Natural killer cell (primary cell): ENCODE results near the gene MACO1. TPM values are rescaled to one million over a fixed set of nuclear protein-coding genes. Genes with fewer than 3 reads are reported as not detected.
"Not testable (repeated sequence)": the region's sequence is repeated elsewhere in the genome, so short reads cannot be mapped to it uniquely, and the experiment has no call there.

Source experiments
- ATAC-seq, 3 donors: fragments of 150-1000 bp in 2 of 3; fragments of 200-7000 bp in 1 of 3; cut with Tn5 transposase; 1 replicate in 1 of 3; 2 replicates in 2 of 3; pipeline ENCODE4 v1.10.0; 2021; ENCODE audit warnings: mild to moderate bottlenecking in 2 of 3, moderate library complexity in 2 of 3
- DNase-seq, 2 donors: peaks; one replicate each; pipeline versions ENCODE4 v3.0.0 to v3.0.0-alpha.2; 2013 to 2021; ENCODE audit warnings: mixed read lengths in 1 of 2
- H3K27ac ChIP-seq: one replicate; pipeline ENCODE4 v1.5.1; 2013; ENCODE audit warnings: mild to moderate bottlenecking, low read length
- H3K27me3 ChIP-seq: one replicate; pipeline ENCODE4 v1.6.1; 2013; ENCODE audit warnings: low read length; ENCODE audit not compliant: control insufficient read depth, insufficient read depth
- H3K36me3 ChIP-seq: one replicate; pipeline ENCODE4 v1.6.1; 2013; ENCODE audit warnings: low read length; ENCODE audit not compliant: control insufficient read depth, insufficient read depth
- H3K4me1 ChIP-seq: one replicate; pipeline ENCODE4 v1.6.1; 2013; ENCODE audit warnings: low read length; ENCODE audit not compliant: control insufficient read depth, insufficient read depth
- H3K4me3 ChIP-seq: one replicate; pipeline ENCODE4 v1.5.1; 2013; ENCODE audit warnings: low read length
- H3K9me3 ChIP-seq: one replicate; pipeline ENCODE4 v1.6.1; 2013; ENCODE audit warnings: low read length; ENCODE audit not compliant: control insufficient read depth, insufficient read depth
- H3K27ac Mint-ChIP-seq, 2 donors: one replicate each; pipeline ENCODE4 v1.8.0; 2022; ENCODE audit warnings: mild to moderate bottlenecking in 2 of 2, mixed read lengths in 2 of 2, moderate library complexity in 1 of 2
- H3K27me3 Mint-ChIP-seq, 2 donors: one replicate each; pipeline ENCODE4 v1.8.0; 2022; ENCODE audit warnings: low read depth in 2 of 2, mixed read lengths in 2 of 2
- H3K36me3 Mint-ChIP-seq: one replicate; pipeline ENCODE4 v1.8.0; 2022; ENCODE audit warnings: mixed read lengths
- H3K4me1 Mint-ChIP-seq, 2 donors: one replicate each; pipeline ENCODE4 v1.8.0; 2022; ENCODE audit warnings: mixed read lengths in 2 of 2
- H3K4me3 Mint-ChIP-seq: one replicate; pipeline ENCODE4 v1.8.0; 2022; ENCODE audit warnings: mild to moderate bottlenecking, moderate library complexity, mixed read lengths
- H3K9me3 Mint-ChIP-seq, 2 donors: one replicate each; pipeline ENCODE4 v1.8.0; 2022; ENCODE audit warnings: mixed read lengths in 2 of 2
- CTCF ChIP-seq: fragments of 200-600 bp; IDR thresholded peaks from one replicate; pipeline ENCODE4 v1.8.0; 2022; ENCODE audit warnings: antibody characterized with exemption
- WGBS: methylation state at CpG from one replicate; pipeline ENCODE4 v1.1.7; 2013; ENCODE audit warnings: missing lambda C conversion rate; ENCODE audit not compliant: insufficient coverage; 5-methylcytosine and 5-hydroxymethylcytosine counted together
- intact Hi-C: fragments of 100-400 bp; cut with micrococcal nuclease; formaldehyde crosslinking; loops from one replicate; pipeline ENCODE4 v1.14.2; 2022
- total RNA-seq, 4 donors: library from RNA; stranded (reverse); fragments of 120-200 nt in 1 of 4; gene quantifications; one replicate each; pipeline versions ENCODE4 v1.2.3 to v1.2.4, GENCODE V29; 2013 to 2022

The MACO1 gene
- total RNA-seq, 3 donors from 2014 or later (not counting 1 experiment from before 2014, with no cell fraction given) = 15.9 to 19.6 (median 16.9) TPM

GRCh38 chr1:25456502-25456901, 25.8 kb downstream of the MACO1 start:
- Histone ChIP-seq H3K4me3 (no peak overlapping the region), H3K27ac (no peak overlapping the region), H3K4me1 (no peaks in the 10 kb centered on the region), H3K27me3 (no peaks in the 10 kb centered on the region), H3K36me3 (peaks cover 43% of the 10 kb centered on the region), H3K9me3 (no peaks in the 10 kb centered on the region)
- ATAC-seq (no peak), DNase-seq (no peak)
- H3K9me3 Mint-ChIP-seq = no peaks in the 10 kb centered on the region
- intact Hi-C loops = no loop called here
- no peaks in the 10 kb centered on the region for H3K4me1 Mint-ChIP-seq
- WGBS = 94% methylated on average over 4 of the region's 4 CpGs
- TF ChIP-seq CTCF = no peak
- no peak overlapping the region for H3K27ac Mint-ChIP-seq
- no peak overlapping the region for H3K4me3 Mint-ChIP-seq
- no peaks in the 10 kb centered on the region for H3K27me3 Mint-ChIP-seq
- peaks cover 20% of the 10 kb centered on the region for H3K36me3 Mint-ChIP-seq

GRCh38 chr1:25458541-25459298, 28.0 kb downstream of the MACO1 start:
- Mint-ChIP-seq H3K27ac (no peak overlapping the region), H3K36me3 (peaks cover 20% of the 10 kb centered on the region), H3K9me3 (no peaks in the 10 kb centered on the region), H3K4me3 (no peak overlapping the region), H3K4me1 (no peaks in the 10 kb centered on the region), H3K27me3 (no peaks in the 10 kb centered on the region)
- no peak overlapping the region for H3K4me3 ChIP-seq
- no peak overlapping the region for H3K27ac ChIP-seq
- no peak for DNase-seq
- intact Hi-C loops = no loop called here
- TF ChIP-seq CTCF = no peak
- WGBS = 91% methylated on average over 6 of the region's 7 CpGs
- no peaks in the 10 kb centered on the region for H3K27me3 ChIP-seq
- ATAC-seq = no peak
- H3K4me1 ChIP-seq = no peaks in the 10 kb centered on the region
- no peaks in the 10 kb centered on the region for H3K9me3 ChIP-seq
- H3K36me3 ChIP-seq = peaks cover 44% of the 10 kb centered on the region

GRCh38 chr1:25460020-25460419, 29.3 kb downstream of the MACO1 start:
- Histone ChIP-seq H3K4me1 (no peaks in the 10 kb centered on the region), H3K27me3 (no peaks in the 10 kb centered on the region), H3K4me3 (no peak overlapping the region), H3K27ac (no peak overlapping the region), H3K9me3 (no peaks in the 10 kb centered on the region), H3K36me3 (peaks cover 40% of the 10 kb centered on the region)
- H3K4me1 Mint-ChIP-seq = no peaks in the 10 kb centered on the region
- no peaks in the 10 kb centered on the region for H3K9me3 Mint-ChIP-seq
- peaks cover 20% of the 10 kb centered on the region for H3K36me3 Mint-ChIP-seq
- no peak overlapping the region for H3K27ac Mint-ChIP-seq
- WGBS = 94% methylated on average over 2 of the region's 3 CpGs
- H3K27me3 Mint-ChIP-seq = no peaks in the 10 kb centered on the region
- intact Hi-C loops = no loop called here
- DNase-seq (no peak), ATAC-seq (no peak)
- TF ChIP-seq CTCF = no peak
- H3K4me3 Mint-ChIP-seq = no peak overlapping the region

- peaks cover 35% of the 10 kb centered on the region for H3K36me3 ChIP-seq
- peaks cover 20% of the 10 kb centered on the region for H3K36me3 Mint-ChIP-seq
- H3K9me3 ChIP-seq, H3K27ac Mint-ChIP-seq, intact Hi-C loops, H3K27me3 Mint-ChIP-seq, H3K27ac ChIP-seq, ATAC-seq, H3K9me3 Mint-ChIP-seq, DNase-seq, H3K4me1 ChIP-seq, H3K4me3 Mint-ChIP-seq, H3K27me3 ChIP-seq, H3K4me1 Mint-ChIP-seq, H3K4me3 ChIP-seq: not testable (repeated sequence)
- WGBS = no CpG with 5 or more reads among the region's 4 CpGs
These were observed 30.1 kb downstream of the MACO1 start for GRCh38 chr1:25460816-25461215.
